GM12891 (cell line): ENCODE data around the gene TLE5.

Experiments used
- POLR2AphosphoS5 ChIP-seq: IDR thresholded peaks from 2 replicates; pipeline ENCODE4 v1.6.1; 2011; ENCODE audit warnings: low read depth, low read length, control low read depth
- TAF1 ChIP-seq: IDR thresholded peaks from 2 replicates; pipeline ENCODE4 v1.6.1; 2011; ENCODE audit warnings: low read depth, low read length, control low read depth

GRCh38 chr19:3073159-3073563 is 10.9 kb upstream of the TLE5 start:
- TF ChIP-seq POLR2AphosphoS5 (no peak), TAF1 (no peak)
